Memory B cell (primary cell): Measurements from ENCODE around the gene PANK1.

ENCODE experiments used
- ATAC-seq: fragments of 150-1000 bp; cut with Tn5 transposase; 2 replicates; pipeline ENCODE4 v1.10.0; 2021; ENCODE audit warnings: low read depth, mild to moderate bottlenecking, moderate library complexity
- DNase-seq, 2 donors: peaks; one replicate each; pipeline ENCODE4 v3.0.0; 2022; ENCODE audit warnings: low spot score in 2 of 2
- H3K27ac Mint-ChIP-seq: one replicate; pipeline ENCODE4 v1.8.0; 2022; ENCODE audit warnings: mild to moderate bottlenecking, moderate library complexity, mixed read lengths
- H3K27me3 Mint-ChIP-seq: one replicate; pipeline ENCODE4 v1.8.0; 2022; ENCODE audit warnings: mixed read lengths
- H3K36me3 Mint-ChIP-seq: one replicate; pipeline ENCODE4 v1.8.0; 2022; ENCODE audit warnings: mild to moderate bottlenecking, mixed read lengths
- H3K4me1 Mint-ChIP-seq: one replicate; pipeline ENCODE4 v1.8.0; 2022; ENCODE audit warnings: mixed read lengths
- H3K4me3 Mint-ChIP-seq: one replicate; pipeline ENCODE4 v1.8.0; 2022; ENCODE audit warnings: mild to moderate bottlenecking, moderate library complexity, mixed read lengths
- H3K9me3 Mint-ChIP-seq: one replicate; pipeline ENCODE4 v1.8.0; 2022; ENCODE audit warnings: mixed read lengths

PANK1 gene

DNA sequence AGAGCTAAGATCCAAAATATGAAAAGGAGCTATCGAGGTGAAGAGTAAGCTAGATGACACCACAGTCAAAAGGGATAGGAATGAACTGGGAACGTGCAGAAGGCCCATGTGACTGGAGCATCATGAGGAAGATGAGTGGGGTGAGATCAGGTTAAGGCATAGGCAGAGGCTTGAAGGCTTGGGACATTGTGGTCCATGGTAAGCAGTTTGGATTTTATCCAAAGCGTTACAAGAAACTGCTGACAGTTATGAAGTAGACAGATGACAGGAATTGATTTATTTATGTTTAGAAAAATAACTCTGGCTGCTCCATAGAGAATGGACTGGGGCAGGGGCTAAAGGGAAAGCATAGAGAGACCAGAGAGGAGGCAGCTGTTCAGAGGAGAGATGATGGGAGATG lies 18.1 kb upstream of the PANK1 start:
- no peak overlapping the region for H3K4me3 Mint-ChIP-seq
- H3K36me3 Mint-ChIP-seq: no peaks in the 10 kb centered on the region
- no peaks in the 10 kb centered on the region for H3K4me1 Mint-ChIP-seq
- DNase-seq (no peak), ATAC-seq (no peak)
- no peaks in the 10 kb centered on the region for H3K9me3 Mint-ChIP-seq
- H3K27ac Mint-ChIP-seq: peak overlapping the region; percentile 5
- no peaks in the 10 kb centered on the region for H3K27me3 Mint-ChIP-seq

DNA sequence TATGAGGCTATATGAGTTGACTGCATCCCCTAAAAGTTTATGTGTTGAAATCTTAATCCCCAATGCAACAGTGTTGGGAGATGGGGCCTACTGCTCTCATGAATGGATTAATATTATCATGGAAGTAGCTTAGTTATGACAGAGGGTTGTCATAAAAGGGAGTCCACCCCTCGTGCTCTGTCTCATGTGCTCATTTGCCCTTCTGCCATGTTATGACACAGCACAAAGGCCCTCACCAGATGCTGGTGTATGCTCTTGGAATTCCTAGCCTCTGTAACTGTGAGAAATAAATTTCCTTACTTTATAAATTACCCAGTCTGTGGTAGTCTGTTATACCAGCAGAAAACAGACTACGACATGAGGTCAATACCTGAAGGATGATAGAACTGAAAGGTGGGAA lies 17.6 kb upstream of the PANK1 start:
- no peaks in the 10 kb centered on the region for H3K36me3 Mint-ChIP-seq
- no peaks in the 10 kb centered on the region for H3K27me3 Mint-ChIP-seq

DNA sequence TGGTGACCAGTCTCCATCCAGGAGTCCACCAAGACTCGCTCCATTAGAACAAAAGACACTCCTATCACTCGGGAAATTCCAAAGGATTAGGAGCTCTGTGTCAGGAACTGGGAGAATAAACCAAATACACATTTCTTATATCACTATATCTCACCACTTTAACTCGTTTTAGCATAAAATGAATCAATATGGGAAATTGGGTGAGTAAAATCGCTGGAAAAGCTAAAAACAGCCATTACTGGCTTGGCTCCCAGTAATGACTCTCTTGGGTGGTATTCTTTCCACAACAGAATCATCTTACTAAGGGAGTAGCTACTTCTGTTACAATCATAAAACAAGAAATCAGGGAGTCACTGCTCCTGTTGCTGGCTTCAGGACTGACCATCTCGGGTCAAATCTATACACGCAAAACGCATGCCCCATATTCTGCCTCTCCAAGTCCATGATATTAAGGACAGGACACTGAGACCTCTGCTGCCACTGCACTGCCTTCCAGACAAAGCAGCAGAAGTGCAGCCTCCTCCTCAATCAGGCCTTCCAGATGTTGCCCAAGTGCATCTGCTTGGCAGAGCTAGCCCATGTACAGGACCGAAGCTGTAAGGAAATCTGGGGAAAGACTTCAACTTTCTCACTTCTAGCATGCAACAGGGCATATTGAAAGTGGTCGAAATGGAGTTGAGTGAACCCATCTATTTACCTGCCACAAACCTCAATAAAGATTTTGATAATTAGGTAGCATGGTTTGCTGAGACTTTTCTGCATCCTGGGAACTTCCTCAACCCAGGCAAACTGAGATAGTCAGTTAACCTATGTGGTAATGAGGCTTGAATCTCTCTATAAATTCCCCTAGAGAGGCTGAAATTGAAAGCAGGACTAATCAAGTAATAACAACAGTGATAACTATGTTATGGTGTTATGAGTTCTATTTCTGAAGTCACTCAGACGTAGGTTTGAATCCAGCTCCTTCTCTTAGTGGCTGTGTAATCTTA lies 14.4 kb upstream of the PANK1 start:
- H3K9me3 Mint-ChIP-seq: peaks cover 12% of the 10 kb centered on the region
- H3K27ac Mint-ChIP-seq: no peak overlapping the region
- H3K4me3 Mint-ChIP-seq: no peak overlapping the region
- DNase-seq: no peak
- H3K27me3 Mint-ChIP-seq: no peaks in the 10 kb centered on the region
- no peak for ATAC-seq
- peaks cover 5% of the 10 kb centered on the region for H3K4me1 Mint-ChIP-seq
- H3K36me3 Mint-ChIP-seq: peaks cover 11% of the 10 kb centered on the region

More for the DNA sequence above, 17.6 kb upstream of the PANK1 start:
- no peak for DNase-seq
- H3K4me3 Mint-ChIP-seq: no peak overlapping the region
- H3K27ac Mint-ChIP-seq: peak overlapping the region; percentile 5
- no peaks in the 10 kb centered on the region for H3K4me1 Mint-ChIP-seq
- no peak for ATAC-seq
- no peaks in the 10 kb centered on the region for H3K9me3 Mint-ChIP-seq

DNA sequence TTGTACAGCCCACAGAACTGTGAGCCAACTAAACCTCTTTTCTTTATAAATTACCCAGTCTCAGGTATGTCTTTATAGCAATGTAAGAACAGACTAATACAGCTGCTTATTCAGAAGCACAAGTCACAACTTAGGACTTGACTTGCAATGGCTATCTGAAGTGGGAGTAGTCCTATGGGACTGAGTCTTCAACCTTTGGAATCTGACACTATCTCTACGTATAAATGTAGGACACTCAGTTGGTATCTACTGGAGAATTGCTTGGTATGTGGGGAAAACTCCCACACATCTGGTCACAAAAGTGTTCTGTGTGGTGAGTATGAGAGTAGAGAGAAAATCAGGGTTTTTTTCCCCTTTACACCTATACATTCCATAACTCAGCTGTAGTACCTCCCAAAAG lies 12.3 kb upstream of the PANK1 start:
- Mint-ChIP-seq H3K9me3 (peaks cover 13% of the 10 kb centered on the region), H3K27me3 (no peaks in the 10 kb centered on the region), H3K4me3 (no peak overlapping the region), H3K36me3 (peaks cover 11% of the 10 kb centered on the region), H3K27ac (no peak overlapping the region), H3K4me1 (peaks cover 18% of the 10 kb centered on the region)
- DNase-seq (no peak), ATAC-seq (no peak)

DNA sequence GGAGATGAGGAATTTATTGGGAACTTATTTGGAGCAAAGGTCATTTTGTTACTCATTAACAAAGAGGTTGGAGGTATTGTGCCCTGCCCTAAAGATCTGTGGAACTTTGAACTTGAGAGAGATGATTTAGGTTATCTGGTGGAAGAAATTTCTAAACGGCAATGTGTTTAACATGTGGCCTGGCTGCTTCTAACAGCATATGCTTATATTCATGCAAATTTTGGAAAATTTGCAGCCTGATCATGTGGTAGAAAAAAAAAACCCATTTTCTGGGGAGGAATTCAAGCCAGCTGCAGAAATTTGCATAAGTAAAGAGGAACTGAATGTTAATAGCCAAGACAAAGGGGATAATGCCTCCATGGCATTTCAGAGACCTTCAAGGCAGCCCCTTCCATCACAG lies 10.7 kb upstream of the PANK1 start:
- H3K9me3 Mint-ChIP-seq: peaks cover 13% of the 10 kb centered on the region

DNA sequence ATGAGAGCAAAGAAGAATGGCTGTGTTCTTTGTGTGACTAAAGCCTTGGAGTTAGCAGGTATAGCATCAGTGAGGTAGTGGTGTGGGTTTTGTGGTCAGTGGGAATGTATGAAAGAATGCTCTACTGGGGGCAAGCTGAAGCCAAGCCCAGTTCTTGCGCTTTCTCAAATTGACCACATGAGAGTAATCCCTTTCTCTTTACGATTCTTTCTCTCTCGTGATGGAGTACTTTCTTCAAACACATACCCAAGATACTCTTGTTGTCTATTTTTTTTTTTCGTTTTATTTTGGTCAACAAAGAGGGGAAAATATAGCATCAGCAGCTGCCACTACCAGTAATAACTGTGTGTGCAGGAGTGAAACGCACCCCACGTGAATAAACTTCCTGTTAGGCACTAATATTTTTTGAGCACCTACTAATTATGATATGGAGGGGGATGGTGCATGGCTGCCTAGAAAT lies 8.4 kb upstream of the PANK1 start:
- peaks cover 13% of the 10 kb centered on the region for H3K9me3 Mint-ChIP-seq
- DNase-seq (no peak), ATAC-seq (no peak)
- no peak overlapping the region for H3K4me3 Mint-ChIP-seq
- no peak overlapping the region for H3K27ac Mint-ChIP-seq
- H3K4me1 Mint-ChIP-seq: peaks cover 20% of the 10 kb centered on the region
- peaks cover 11% of the 10 kb centered on the region for H3K36me3 Mint-ChIP-seq
- no peaks in the 10 kb centered on the region for H3K27me3 Mint-ChIP-seq

More for the DNA sequence above, 10.7 kb upstream of the PANK1 start:
- Mint-ChIP-seq H3K4me3 (peak overlapping the region; percentile 22), H3K36me3 (peaks cover 11% of the 10 kb centered on the region), H3K4me1 (peaks cover 20% of the 10 kb centered on the region), H3K27ac (peak overlapping the region; percentile 1), H3K27me3 (no peaks in the 10 kb centered on the region)
- peak; percentile 61 for ATAC-seq
- peak in 1 of 2 donors; percentile 16 for DNase-seq

DNA sequence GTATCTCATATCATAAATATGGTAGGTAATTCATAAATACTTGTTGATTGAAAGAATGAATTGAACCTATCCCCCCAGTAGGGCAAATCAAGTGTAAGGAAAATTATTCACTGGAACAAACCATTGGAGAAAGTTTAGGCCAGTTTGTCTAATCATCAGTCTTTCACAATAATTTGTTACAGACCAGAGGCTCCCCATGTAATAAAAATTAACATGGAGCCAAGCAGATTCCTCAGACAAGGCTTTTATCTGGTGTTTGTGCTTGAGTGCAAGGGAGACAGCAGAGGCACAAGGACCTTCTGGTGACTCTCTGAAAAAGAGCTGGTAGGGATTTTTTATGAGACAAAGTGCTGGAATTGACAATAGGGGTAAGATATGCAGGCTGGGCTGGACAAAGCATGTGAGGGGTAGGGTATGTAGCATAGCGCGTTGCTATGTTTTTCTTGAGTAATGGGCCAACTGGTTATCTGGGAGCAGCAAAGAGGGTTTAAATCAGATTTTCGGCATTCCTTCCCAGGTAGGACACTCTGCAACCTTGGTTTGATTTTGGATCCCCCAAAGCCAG lies 7.8 kb upstream of the PANK1 start:
- Mint-ChIP-seq H3K27ac (peak overlapping the region; percentile 74), H3K4me1 (peaks cover 20% of the 10 kb centered on the region), H3K4me3 (no peak overlapping the region), H3K36me3 (peaks cover 11% of the 10 kb centered on the region), H3K9me3 (peaks cover 13% of the 10 kb centered on the region), H3K27me3 (no peaks in the 10 kb centered on the region)
- no peak for DNase-seq
- ATAC-seq: no peak

DNA sequence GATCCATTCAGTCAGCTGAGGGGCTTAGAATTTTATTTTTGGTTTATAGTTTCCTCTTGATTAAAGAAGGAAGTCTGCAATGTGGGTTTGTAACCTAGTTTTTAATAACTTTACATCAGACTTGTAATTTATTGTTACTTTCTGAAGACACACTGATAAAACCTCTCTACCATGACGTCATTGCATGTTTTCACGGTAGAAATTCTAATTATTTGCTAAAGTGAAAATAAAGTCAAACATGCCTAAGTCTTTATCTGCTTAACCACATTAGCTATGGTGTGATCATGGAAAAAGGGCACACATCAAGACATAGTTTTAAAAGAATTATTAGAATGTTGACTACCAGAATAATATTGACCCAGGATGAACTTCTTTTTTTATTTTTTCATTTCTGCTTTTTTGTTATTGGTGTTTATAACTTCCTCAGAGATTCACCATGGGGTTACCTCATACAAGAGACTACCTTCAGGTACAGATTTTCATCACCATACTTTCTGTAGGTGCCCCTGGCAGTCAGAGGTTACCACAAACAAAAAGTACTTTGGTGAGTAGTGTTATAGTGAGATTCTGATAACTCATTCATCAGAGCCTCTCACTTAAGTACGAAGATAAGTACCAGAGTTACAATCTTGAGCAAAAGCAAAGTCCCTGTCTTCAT lies 7.0 kb upstream of the PANK1 start:
- Mint-ChIP-seq H3K27me3 (no peaks in the 10 kb centered on the region), H3K9me3 (peaks cover 10% of the 10 kb centered on the region), H3K27ac (peak overlapping the region; percentile 74), H3K4me1 (peaks cover 20% of the 10 kb centered on the region), H3K36me3 (peaks cover 11% of the 10 kb centered on the region), H3K4me3 (peak overlapping the region; percentile 1)
- ATAC-seq (peak; percentile 86), DNase-seq (no peak)

DNA sequence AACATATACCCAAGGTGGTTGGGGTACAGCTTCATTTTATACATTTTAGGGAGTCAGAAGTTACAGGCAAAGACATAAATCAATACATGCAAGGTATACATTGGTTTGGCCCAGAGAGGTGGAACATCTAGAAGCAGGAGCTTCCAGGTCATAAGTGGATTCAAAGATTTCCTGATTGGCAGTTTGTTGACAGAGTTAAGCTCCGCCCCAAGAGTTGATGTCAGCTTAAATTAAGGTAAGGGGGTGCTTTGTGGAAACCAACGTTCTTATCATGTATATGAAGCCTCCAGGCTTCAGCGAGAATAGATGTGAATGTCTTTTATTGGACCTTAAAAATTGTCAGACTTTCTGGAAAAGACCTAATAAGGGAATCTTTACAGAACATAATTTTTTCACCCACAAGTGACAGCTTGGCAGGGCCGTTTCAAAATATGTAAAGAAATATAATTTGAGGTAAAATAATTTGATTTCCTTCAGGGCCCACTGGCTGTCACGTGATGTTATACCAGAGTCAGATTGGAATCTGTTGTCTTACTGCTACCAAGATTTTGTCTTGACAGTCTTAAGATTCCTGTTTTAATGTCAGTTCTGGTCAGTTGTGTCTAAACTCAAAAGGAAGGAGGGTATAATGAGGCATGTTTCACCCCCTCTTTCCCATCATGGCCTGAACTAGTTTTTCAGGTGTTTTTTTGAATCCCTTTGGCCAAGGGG lies 6.3 kb upstream of the PANK1 start:
- peaks cover 24% of the 10 kb centered on the region for H3K4me1 Mint-ChIP-seq
- H3K9me3 Mint-ChIP-seq: peaks cover 10% of the 10 kb centered on the region
- no peak overlapping the region for H3K4me3 Mint-ChIP-seq
- no peak for DNase-seq
- H3K27me3 Mint-ChIP-seq: no peaks in the 10 kb centered on the region
- ATAC-seq: no peak
- H3K36me3 Mint-ChIP-seq: peaks cover 9% of the 10 kb centered on the region
- H3K27ac Mint-ChIP-seq: no peak overlapping the region

DNA sequence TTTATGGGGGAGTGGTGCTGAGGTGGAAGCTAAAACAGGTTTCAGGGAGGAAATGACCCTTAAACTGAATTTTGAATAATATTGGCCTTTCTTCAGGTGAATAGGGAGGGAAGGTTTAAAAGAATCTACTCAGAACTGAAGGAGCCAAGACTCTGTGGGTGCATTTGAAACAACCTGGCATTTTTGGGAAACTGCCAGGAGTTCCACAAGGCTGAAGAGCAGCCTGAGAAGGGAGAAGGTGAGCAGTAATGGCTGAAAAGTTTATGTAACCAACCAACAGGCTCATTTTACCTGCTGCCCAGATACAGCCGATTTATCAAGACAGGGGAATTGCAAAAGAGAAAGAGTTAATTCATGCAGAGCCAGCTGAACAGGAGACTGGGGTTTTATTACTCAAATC lies 4.0 kb upstream of the PANK1 start:
- Mint-ChIP-seq H3K9me3 (no peaks in the 10 kb centered on the region), H3K4me1 (peaks cover 25% of the 10 kb centered on the region), H3K36me3 (no peaks in the 10 kb centered on the region), H3K4me3 (no peak overlapping the region), H3K27ac (no peak overlapping the region), H3K27me3 (no peaks in the 10 kb centered on the region)
- ATAC-seq (no peak), DNase-seq (no peak)

DNA sequence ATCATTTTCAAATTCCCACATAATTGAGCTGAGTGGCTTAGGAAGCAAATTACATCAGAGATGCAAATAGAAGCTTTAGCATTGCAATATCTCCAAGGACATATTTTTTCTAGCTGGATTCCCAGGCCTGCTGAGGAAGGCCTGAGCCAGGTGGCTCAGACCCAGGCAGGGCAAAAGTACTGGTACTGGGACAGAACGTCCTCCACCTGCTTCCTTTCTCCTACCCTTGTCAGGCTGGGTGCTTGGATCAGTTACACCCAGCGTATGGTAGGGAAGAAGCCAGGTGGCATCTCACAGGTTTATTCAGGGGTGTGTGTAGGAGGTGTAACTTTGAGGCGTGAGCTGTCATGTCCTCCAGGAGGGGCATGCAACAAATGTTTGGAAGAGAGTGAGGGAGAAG lies 3.0 kb upstream of the PANK1 start:
- no peak for ATAC-seq
- H3K4me1 Mint-ChIP-seq: peaks cover 21% of the 10 kb centered on the region
- no peak overlapping the region for H3K27ac Mint-ChIP-seq
- H3K36me3 Mint-ChIP-seq: no peaks in the 10 kb centered on the region
- no peaks in the 10 kb centered on the region for H3K27me3 Mint-ChIP-seq
- DNase-seq: no peak
- no peak overlapping the region for H3K4me3 Mint-ChIP-seq
- H3K9me3 Mint-ChIP-seq: no peaks in the 10 kb centered on the region

DNA sequence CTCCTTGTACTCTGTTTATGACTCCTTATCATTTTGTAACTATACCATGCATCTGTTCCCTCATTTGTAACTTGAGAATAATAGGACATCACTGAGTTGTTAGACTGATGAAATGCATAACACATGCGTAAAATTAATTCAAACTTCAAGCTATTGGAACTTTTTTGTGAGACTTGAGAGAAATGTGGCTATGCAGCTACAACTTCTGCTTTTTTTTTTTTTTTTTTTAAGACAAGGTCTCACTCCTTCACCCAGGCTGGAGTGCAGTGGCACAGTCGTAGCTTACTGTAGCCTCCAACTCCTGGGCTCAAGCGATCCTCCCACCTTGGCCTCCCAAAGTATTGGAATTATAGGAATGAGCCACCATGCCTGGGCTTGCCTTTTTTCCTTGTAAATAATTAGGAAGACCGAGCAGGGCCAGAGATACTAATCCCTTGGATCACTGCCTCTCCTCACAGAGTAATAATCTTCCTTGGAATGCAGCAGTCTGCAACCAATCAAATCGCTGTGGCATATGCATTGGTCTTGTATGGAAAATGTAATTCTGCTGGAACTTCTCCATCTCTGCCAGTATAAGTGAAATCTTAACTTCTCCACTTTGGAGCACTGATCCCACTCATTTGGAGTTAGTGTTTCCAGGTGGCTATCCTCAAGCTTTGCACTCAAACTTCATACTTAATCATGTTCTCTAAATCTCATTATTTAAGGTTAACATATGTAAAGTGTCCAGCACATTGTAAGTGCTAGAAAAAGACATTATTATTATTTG lies 2.0 kb upstream of the PANK1 start:
- no peaks in the 10 kb centered on the region for H3K36me3 Mint-ChIP-seq
- peaks cover 13% of the 10 kb centered on the region for H3K4me1 Mint-ChIP-seq
- ATAC-seq (no peak), DNase-seq (no peak)
- H3K27me3 Mint-ChIP-seq: no peaks in the 10 kb centered on the region
- H3K9me3 Mint-ChIP-seq: no peaks in the 10 kb centered on the region
- no peak overlapping the region for H3K4me3 Mint-ChIP-seq
- no peak overlapping the region for H3K27ac Mint-ChIP-seq

DNA sequence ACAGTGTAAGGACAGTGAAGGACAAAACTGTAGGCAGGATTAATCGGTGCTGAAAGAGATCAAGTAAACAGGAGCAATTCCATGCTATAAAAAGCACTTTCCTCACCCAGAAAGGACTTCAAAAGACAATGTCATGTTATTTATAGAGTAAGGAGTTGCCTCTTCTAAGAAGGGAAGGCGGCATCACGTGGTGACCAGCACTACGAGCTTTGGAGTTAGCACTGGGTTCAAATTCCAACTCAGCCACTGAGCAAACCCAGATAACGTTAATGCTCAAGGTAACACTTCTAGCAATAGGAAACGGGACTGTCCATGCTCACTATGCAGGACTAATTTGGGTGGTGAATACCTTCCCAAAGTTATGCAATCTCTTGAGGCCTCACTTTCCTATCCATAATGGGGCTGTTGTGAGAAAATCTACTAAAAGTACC lies 715 bp upstream of the PANK1 start:
- ATAC-seq: no peak
- peaks cover 13% of the 10 kb centered on the region for H3K4me1 Mint-ChIP-seq
- peak overlapping the region; percentile 2 for H3K27ac Mint-ChIP-seq
- H3K36me3 Mint-ChIP-seq: no peaks in the 10 kb centered on the region
- no peaks in the 10 kb centered on the region for H3K27me3 Mint-ChIP-seq
- peak overlapping the region; percentile 86 for H3K4me3 Mint-ChIP-seq
- no peak for DNase-seq
- no peaks in the 10 kb centered on the region for H3K9me3 Mint-ChIP-seq
